PC-3 (cell line): ENCODE data around the gene ADCY3.

Experiments
- CTCF ChIP-seq: fragments of 300-600 bp; sonication (generic); conservative IDR thresholded peaks from 2 replicates; pipeline ENCODE4 v1.5.1; 2017; ENCODE audit warnings: antibody characterized with exemption, low read depth, mild to moderate bottlenecking, low read length
- EZH2 ChIP-seq: fragments of 300-600 bp; sonication (generic); IDR thresholded peaks from one replicate; pipeline ENCODE4 v1.6.1; 2017; ENCODE audit warnings: antibody characterized with exemption, mild to moderate bottlenecking, low read length; ENCODE audit not compliant: unreplicated experiment
- EZH2phosphoT487 ChIP-seq: fragments of 300-600 bp; sonication (generic); IDR thresholded peaks from 2 replicates; pipeline ENCODE4 v1.6.1; 2018; ENCODE audit warnings: mild to moderate bottlenecking, antibody characterized with exemption, low read length, borderline replicate concordance

GRCh38 chr2:24957976-24958375 is 37.9 kb upstream of the ADCY3 start:
- TF ChIP-seq CTCF (no peak), EZH2 (no peak), EZH2phosphoT487 (no peak)
